H9 (cell line): ENCODE results near the gene LGALS9. TPM values are rescaled to one million over a fixed set of nuclear protein-coding genes. Genes with fewer than 3 reads are reported as not detected.
"Not testable (repeated sequence)": the region's sequence is repeated elsewhere in the genome, so short reads cannot be mapped to it uniquely, and the experiment has no call there.

ENCODE experiments used
- DNase-seq: peaks from one replicate; pipeline ENCODE4 v3.0.0-alpha.2; 2017
- H2AFZ ChIP-seq: one replicate; pipeline ENCODE4 v1.6.1; 2013; ENCODE audit warnings: mild to moderate bottlenecking, low read length, control low read depth, moderate library complexity
- H2AK5ac ChIP-seq: 2 replicates; pipeline ENCODE4 v1.6.1; 2013; ENCODE audit warnings: low read length, control low read depth, mixed read lengths; ENCODE audit not compliant: insufficient read length
- H2BK120ac ChIP-seq: one replicate; pipeline ENCODE4 v1.6.1; 2013; ENCODE audit warnings: low read depth, mild to moderate bottlenecking, low read length, control low read depth, inconsistent platforms; ENCODE audit not compliant: poor library complexity, severe bottlenecking
- H2BK12ac ChIP-seq: 2 replicates; pipeline ENCODE4 v1.6.1; 2013; ENCODE audit warnings: low read length, control low read depth, mixed read lengths, low read depth; ENCODE audit not compliant: insufficient read length
- H2BK15ac ChIP-seq: 2 replicates; pipeline ENCODE4 v1.6.1; 2013; ENCODE audit warnings: low read depth, low read length, control low read depth
- H2BK20ac ChIP-seq: one replicate; pipeline ENCODE4 v1.6.1; 2013; ENCODE audit warnings: low read depth, mild to moderate bottlenecking, low read length, control low read depth, inconsistent platforms; ENCODE audit not compliant: poor library complexity, severe bottlenecking
- H2BK5ac ChIP-seq: 2 replicates; pipeline ENCODE4 v1.6.1; 2013; ENCODE audit warnings: low read length, control low read depth, mixed read lengths; ENCODE audit not compliant: insufficient read length
- H3K14ac ChIP-seq: 2 replicates; pipeline ENCODE4 v1.6.1; 2013; ENCODE audit warnings: low read length, control low read depth; ENCODE audit not compliant: insufficient read depth
- H3K18ac ChIP-seq: 2 replicates; pipeline ENCODE4 v1.6.1; 2013; ENCODE audit warnings: low read depth, mild to moderate bottlenecking, mixed read lengths, low read length, control low read depth; ENCODE audit not compliant: insufficient read length
- H3K23ac ChIP-seq: 2 replicates; pipeline ENCODE4 v1.6.1; 2013; ENCODE audit warnings: low read length, control low read depth, mixed read lengths, low read depth; ENCODE audit not compliant: insufficient read length
- H3K23me2 ChIP-seq: 2 replicates; pipeline ENCODE4 v1.6.1; 2013; ENCODE audit warnings: low read depth, mild to moderate bottlenecking, mixed read lengths, low read length, control low read depth; ENCODE audit not compliant: insufficient read length, poor library complexity, severe bottlenecking
- H3K27ac ChIP-seq: 2 replicates; pipeline ENCODE4 v1.5.1; 2013; ENCODE audit warnings: low read length, control low read depth, mixed read lengths, low read depth; ENCODE audit not compliant: insufficient read length
- H3K27me3 ChIP-seq: 2 replicates; pipeline ENCODE4 v1.6.1; 2013; ENCODE audit warnings: low read length, control low read depth, inconsistent platforms; ENCODE audit not compliant: insufficient read depth
- H3K4ac ChIP-seq: 2 replicates; pipeline ENCODE4 v1.6.1; 2013; ENCODE audit warnings: low read depth, mild to moderate bottlenecking, control low read depth, inconsistent platforms, low read length, moderate library complexity
- H3K4me1 ChIP-seq: 2 replicates; pipeline ENCODE4 v1.6.1; 2013; ENCODE audit warnings: low read length, control low read depth, inconsistent platforms; ENCODE audit not compliant: insufficient read depth
- H3K4me2 ChIP-seq: 2 replicates; pipeline ENCODE4 v1.6.1; 2013; ENCODE audit warnings: low read length, control low read depth, mixed read lengths; ENCODE audit not compliant: insufficient read length, insufficient read depth
- H3K56ac ChIP-seq: 2 replicates; pipeline ENCODE4 v1.6.1; 2013; ENCODE audit warnings: low read depth, mild to moderate bottlenecking, mixed read lengths, low read length, control low read depth; ENCODE audit not compliant: insufficient read length
- H3K79me1 ChIP-seq: 2 replicates; pipeline ENCODE4 v1.6.1; 2013; ENCODE audit warnings: low read depth, mild to moderate bottlenecking, moderate library complexity, low read length, control low read depth, inconsistent platforms; ENCODE audit not compliant: insufficient read depth, poor library complexity, severe bottlenecking
- H3K79me2 ChIP-seq: 2 replicates; pipeline ENCODE4 v1.6.1; 2013; ENCODE audit warnings: low read length, control low read depth, inconsistent platforms; ENCODE audit not compliant: insufficient read depth
- H3K9ac ChIP-seq: 2 replicates; pipeline ENCODE4 v1.6.1; 2013; ENCODE audit warnings: low read length, control low read depth, mixed read lengths; ENCODE audit not compliant: insufficient read length; ENCODE audit errors: extremely low read depth
- H3K9me3 ChIP-seq: one replicate; pipeline ENCODE4 v1.6.1; 2013; ENCODE audit warnings: low read depth, low read length, inconsistent platforms; ENCODE audit not compliant: control insufficient read depth
- H3T11ph ChIP-seq: one replicate; pipeline ENCODE4 v1.6.1; 2013; ENCODE audit warnings: mild to moderate bottlenecking, low read length, control low read depth, inconsistent platforms
- H4K20me1 ChIP-seq: one replicate; pipeline ENCODE4 v1.6.1; 2013; ENCODE audit not compliant: control insufficient read depth, insufficient read length, insufficient read depth
- H4K5ac ChIP-seq: 2 replicates; pipeline ENCODE4 v1.6.1; 2013; ENCODE audit warnings: low read depth, mild to moderate bottlenecking, mixed read lengths, low read length, control low read depth; ENCODE audit not compliant: insufficient read length
- H4K8ac ChIP-seq: replicated peaks from 2 replicates; pipeline ENCODE4 v1.6.1; 2013; ENCODE audit warnings: low read length, control low read depth, mixed read lengths, low read depth; ENCODE audit not compliant: insufficient read length
- H4K91ac ChIP-seq: 2 replicates; pipeline ENCODE4 v1.6.1; 2013; ENCODE audit warnings: low read depth, mild to moderate bottlenecking, moderate library complexity, mixed read lengths, low read length, control low read depth; ENCODE audit not compliant: insufficient read length
- H3K27ac Mint-ChIP-seq, 3 experiments: 2 replicates in 2 of 3; 3 replicates in 1 of 3; pipeline ENCODE4 v1.8.0; 2020 to 2021; ENCODE audit warnings: mixed read lengths in 3 of 3, mild to moderate bottlenecking in 1 of 3, moderate library complexity in 1 of 3
- H3K27me3 Mint-ChIP-seq: 2 replicates; pipeline ENCODE4 v1.8.0; 2021; ENCODE audit warnings: low read depth, mild to moderate bottlenecking, moderate library complexity, mixed read lengths
- H3K36me3 Mint-ChIP-seq, 3 experiments: 2 replicates in 2 of 3; 3 replicates in 1 of 3; pipeline ENCODE4 v1.8.0; 2020 to 2021; ENCODE audit warnings: low read depth in 3 of 3, mixed read lengths in 3 of 3; ENCODE audit not compliant: insufficient read depth in 1 of 3
- H3K4me1 Mint-ChIP-seq, 2 experiments: 2 replicates each; pipeline ENCODE4 v1.8.0; 2020; ENCODE audit warnings: mixed read lengths in 2 of 2
- H3K4me3 Mint-ChIP-seq, 2 experiments: 2 replicates in 1 of 2; 3 replicates in 1 of 2; pipeline ENCODE4 v1.8.0; 2020 to 2021; ENCODE audit warnings: mild to moderate bottlenecking in 2 of 2, mixed read lengths in 2 of 2, moderate library complexity in 1 of 2
- H3K9me3 Mint-ChIP-seq, 2 experiments: 2 replicates in 1 of 2; 3 replicates in 1 of 2; pipeline ENCODE4 v1.8.0; 2020; ENCODE audit warnings: mild to moderate bottlenecking in 2 of 2, mixed read lengths in 2 of 2, moderate library complexity in 1 of 2
- CTCF ChIP-seq: fragments of 200-600 bp; sonication (generic); conservative IDR thresholded peaks from 3 replicates; pipeline ENCODE4 v1.8.0; 2021; ENCODE audit warnings: antibody characterized with exemption, mild to moderate bottlenecking
- WGBS: extraction: QIAGEN DNeasy Blood & Tissue Kit; methylation state at CpG from one replicate; pipeline ENCODE4 v1.1.7; 2013; ENCODE audit warnings: missing lambda C conversion rate, low lambda C conversion rate, mixed read lengths; ENCODE audit not compliant: insufficient read length; ENCODE audit errors: extremely low coverage; 5-methylcytosine and 5-hydroxymethylcytosine counted together
- total RNA-seq: library from RNA; stranded (reverse); gene quantifications from 2 replicates; pipeline ENCODE4 v1.2.1, GENCODE V29; 2021

Gene LGALS9
- total RNA-seq, 1 experiment from 2014 or later: 2.5 TPM

- Histone ChIP-seq H2BK12ac (no peak overlapping the region), H4K5ac (no peak overlapping the region), H3K4ac (no peak overlapping the region), H3T11ph (no peak overlapping the region), H4K8ac (no peak overlapping the region), H3K14ac (no peak overlapping the region), H2AK5ac (no peak overlapping the region), H2BK120ac (no peak overlapping the region), H2BK15ac (no peak overlapping the region), H3K79me1 (no peaks in the 10 kb centered on the region), H3K23ac (no peak overlapping the region), H3K79me2 (no peaks in the 10 kb centered on the region), H3K27ac (no peak overlapping the region), H3K9me3 (no peaks in the 10 kb centered on the region), H3K18ac (no peak overlapping the region), H3K27me3 (no peaks in the 10 kb centered on the region), H4K91ac (no peak overlapping the region), H2BK5ac (no peak overlapping the region), H4K20me1 (no peaks in the 10 kb centered on the region), H3K4me1 (no peaks in the 10 kb centered on the region; the same call in 1 of the 2 replicates), H2AFZ (no peak overlapping the region), H3K9ac (no peak overlapping the region), H2BK20ac (no peak overlapping the region), H3K23me2 (no peaks in the 10 kb centered on the region), H3K4me2 (no peak overlapping the region), H3K56ac (no peak overlapping the region)
- no peaks in the 10 kb centered on the region; a peak in 1 of 7 replicates for H3K36me3 Mint-ChIP-seq
- no peak for DNase-seq
- WGBS: no CpG with 5 or more reads among the region's 6 CpGs
- H3K27me3 Mint-ChIP-seq: no peaks in the 10 kb centered on the region
- H3K27ac Mint-ChIP-seq: peak overlapping the region in 1 of 3 experiments; percentile 66; a peak in 1 of 7 replicates
- H3K4me3 Mint-ChIP-seq: no peak overlapping the region
- H3K4me1 Mint-ChIP-seq: peaks cover 3 to 11% of the 10 kb centered on the region in 2 experiments; a peak in 3 of 4 replicates
- H3K9me3 Mint-ChIP-seq: no peaks in the 10 kb centered on the region
- TF ChIP-seq CTCF: no peak
These were observed 4.4 kb downstream of the LGALS9 start for GRCh38 chr17:27635275-27635823.

GRCh38 chr17:27636005-27636520, 5.1 kb downstream of the LGALS9 start:
- not testable (repeated sequence) for H3K79me1 ChIP-seq, H3K4ac ChIP-seq, H3K4me1 Mint-ChIP-seq, H2BK12ac ChIP-seq, H3T11ph ChIP-seq, H3K27me3 ChIP-seq, DNase-seq, H2AFZ ChIP-seq, H3K23ac ChIP-seq, H4K5ac ChIP-seq, H3K14ac ChIP-seq, H3K27ac ChIP-seq, H3K56ac ChIP-seq, H2BK120ac ChIP-seq, H3K23me2 ChIP-seq, H3K9me3 Mint-ChIP-seq, H3K4me1 ChIP-seq, H3K36me3 Mint-ChIP-seq, H4K8ac ChIP-seq, H3K79me2 ChIP-seq, H4K91ac ChIP-seq, H3K4me2 ChIP-seq, H2BK5ac ChIP-seq, H3K4me3 Mint-ChIP-seq, H2BK15ac ChIP-seq, H4K20me1 ChIP-seq, H2AK5ac ChIP-seq, H3K18ac ChIP-seq, H2BK20ac ChIP-seq, H3K9me3 ChIP-seq, H3K9ac ChIP-seq, H3K27me3 Mint-ChIP-seq
- WGBS: no CpG with 5 or more reads among the region's 3 CpGs
- H3K27ac Mint-ChIP-seq: peak overlapping the region in 1 of 3 experiments; percentile 92; a peak in 1 of 7 replicates
